Endometrial microvascular endothelial cells (primary cell): ENCODE results near the gene YIPF3. TPM values are rescaled to one million over a fixed set of nuclear protein-coding genes. Genes with fewer than 3 reads are reported as not detected.
"Not testable (repeated sequence)": the region's sequence is repeated elsewhere in the genome, so short reads cannot be mapped to it uniquely, and the experiment has no call there.

Source experiments
- in situ Hi-C: cut with HindIII; loops from 2 replicates; pipeline ENCODE4 v1.10.0; 2017; ENCODE audit warnings: low sequenced_read_pairs, low pct_unique_long_range_greater_than_20kb; ENCODE audit errors: inconsistent ontology term
- total RNA-seq: library from RNA; depleted of rRNA; stranded (reverse); fragments of >200 nt; gene quantifications from one replicate; pipeline ENCODE4 v1.2.3, GENCODE V29; 2015; ENCODE audit errors: inconsistent ontology term

YIPF3 gene
- total RNA-seq, 1 donor from 2014 or later, result 102 TPM

GRCh38 chr6:43511824-43512415 lies 4.8 kb downstream of the YIPF3 start:
- in situ Hi-C loops, result no loop called here

GRCh38 chr6:43510827-43511163 lies 5.9 kb downstream of the YIPF3 start:
- in situ Hi-C loops, result no loop called here

- in situ Hi-C loops, result loop anchor here (10.0 kb wide), 1 partner anchor 125 kb away; no protein-coding TSS in a partner anchor
Observed at GRCh38 chr6:43509984-43510826, 6.5 kb downstream of the YIPF3 start, which contains the start of gene LRRC73. TSS of gene LRRC73 (minus strand) at chr6:43510346. CDS start at chr6:43509785, 561 bp downstream.

DNA sequence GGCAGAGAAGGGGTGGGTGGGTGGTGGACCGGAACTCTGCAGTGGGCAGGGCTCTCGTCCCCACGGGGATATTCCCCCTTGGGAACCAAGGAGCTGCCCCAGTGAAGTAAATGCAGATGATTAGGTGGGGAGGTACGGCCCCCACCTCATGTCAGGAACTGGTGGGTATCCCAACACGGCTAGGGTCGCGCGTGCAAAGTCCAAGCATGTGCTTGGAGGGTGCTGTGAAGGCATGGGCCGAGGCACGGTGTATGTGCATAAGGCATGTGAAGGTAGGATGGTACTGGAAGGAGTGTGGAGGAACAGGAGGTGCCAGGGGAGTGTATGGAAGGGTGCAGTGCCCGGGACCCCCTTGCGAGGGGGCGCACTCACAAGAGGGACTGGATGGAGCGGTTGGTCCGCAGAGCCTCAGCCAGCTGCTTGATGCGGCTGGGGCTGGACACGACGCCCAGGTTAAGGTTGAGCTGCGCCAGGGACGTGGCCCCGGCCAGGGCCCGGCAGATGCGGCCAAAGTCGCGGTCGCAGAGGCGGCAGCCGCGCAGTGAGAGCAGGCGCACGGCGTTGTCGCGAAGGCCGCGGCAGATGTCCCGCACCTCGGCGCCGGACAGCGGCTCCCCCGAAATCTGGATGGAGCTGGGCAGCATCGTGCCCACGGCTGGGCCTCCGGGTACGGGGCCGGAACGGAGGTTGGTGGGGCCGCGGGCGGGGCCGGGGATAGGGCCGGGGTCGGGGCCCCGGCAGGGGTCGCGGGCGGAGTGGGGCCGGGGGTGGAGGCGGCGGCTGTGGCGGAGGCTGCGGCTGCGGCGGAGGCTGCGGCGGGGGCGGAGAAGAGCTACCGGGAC lies 7.4 kb downstream of the YIPF3 start:
- in situ Hi-C loops, result loop anchor here (10.0 kb wide), 1 partner anchor 125 kb away; no protein-coding TSS in a partner anchor

GRCh38 chr6:43508481-43509141 lies 8.1 kb downstream of the YIPF3 start:
- in situ Hi-C loops, result loop anchor here (10.0 kb wide), 1 partner anchor 124 kb away; no protein-coding TSS in a partner anchor

DNA sequence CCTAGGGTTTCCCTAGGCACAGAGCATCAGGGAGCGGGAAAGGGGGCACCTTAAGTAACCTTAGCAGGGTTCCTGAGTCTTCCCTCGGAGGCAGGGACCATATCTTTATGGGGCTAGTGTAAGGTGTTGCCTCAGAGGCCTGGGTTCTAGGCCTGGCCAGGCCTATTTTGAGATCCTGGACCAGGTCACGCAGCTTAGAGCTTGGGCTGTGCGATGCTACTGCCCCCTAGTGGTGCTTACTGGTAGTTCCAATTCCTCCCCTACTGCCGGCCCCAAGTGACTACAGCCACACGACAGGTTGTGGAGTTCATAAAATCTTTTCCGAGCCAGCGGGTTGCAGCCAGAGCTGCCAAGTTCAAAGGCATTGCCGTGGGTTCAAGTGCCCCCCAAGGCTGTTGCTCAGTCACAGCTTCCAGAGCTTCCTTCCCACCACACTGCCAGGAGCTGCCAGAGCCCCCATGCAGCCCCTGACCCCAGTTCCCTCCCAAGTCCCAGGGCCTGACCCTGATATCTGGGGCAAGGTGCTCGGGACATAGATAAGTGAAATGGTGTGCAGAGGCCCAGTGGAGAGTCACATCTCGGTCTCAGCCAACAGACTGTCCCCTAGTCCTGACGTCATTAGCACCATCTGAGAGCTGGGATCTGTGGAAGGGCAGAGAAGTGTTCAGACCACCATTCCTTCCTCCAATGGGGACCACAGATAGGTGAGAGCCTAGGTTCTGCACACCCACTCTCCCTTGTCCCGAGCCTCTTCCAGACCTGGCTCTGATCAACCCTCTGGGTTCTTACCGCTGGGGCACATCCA lies 9.9 kb downstream of the YIPF3 start:
- in situ Hi-C loops, result loop anchor here (10.0 kb wide), 1 partner anchor 122 kb away; no protein-coding TSS in a partner anchor

- in situ Hi-C loops, result loop anchor here (10.0 kb wide), 1 partner anchor 121 kb away; no protein-coding TSS in a partner anchor
Observed at GRCh38 chr6:43506171-43506570, 10.6 kb downstream of the YIPF3 start.

DNA sequence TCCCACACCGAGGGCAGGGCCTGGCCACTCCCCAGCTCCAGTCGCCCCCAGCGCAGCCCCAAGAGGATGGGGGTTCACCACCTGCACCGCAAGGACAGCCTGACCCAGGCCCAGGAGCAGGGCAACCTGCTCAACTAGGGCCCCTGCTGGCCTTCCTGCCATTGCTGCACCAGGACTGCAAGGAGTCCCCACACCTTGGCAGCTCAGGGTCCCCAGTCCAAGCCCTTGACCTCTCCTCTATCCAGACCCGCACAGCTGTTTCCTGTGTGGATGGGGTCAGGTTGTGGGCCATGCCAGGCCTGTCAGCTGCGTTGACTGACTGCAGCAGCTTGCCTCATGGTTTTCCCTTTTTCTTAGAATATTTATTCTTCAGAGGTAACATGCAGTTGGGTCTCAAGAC lies 11.0 kb downstream of the YIPF3 start:
- in situ Hi-C loops, result loop anchor here (10.0 kb wide), 1 partner anchor 121 kb away; no protein-coding TSS in a partner anchor

DNA sequence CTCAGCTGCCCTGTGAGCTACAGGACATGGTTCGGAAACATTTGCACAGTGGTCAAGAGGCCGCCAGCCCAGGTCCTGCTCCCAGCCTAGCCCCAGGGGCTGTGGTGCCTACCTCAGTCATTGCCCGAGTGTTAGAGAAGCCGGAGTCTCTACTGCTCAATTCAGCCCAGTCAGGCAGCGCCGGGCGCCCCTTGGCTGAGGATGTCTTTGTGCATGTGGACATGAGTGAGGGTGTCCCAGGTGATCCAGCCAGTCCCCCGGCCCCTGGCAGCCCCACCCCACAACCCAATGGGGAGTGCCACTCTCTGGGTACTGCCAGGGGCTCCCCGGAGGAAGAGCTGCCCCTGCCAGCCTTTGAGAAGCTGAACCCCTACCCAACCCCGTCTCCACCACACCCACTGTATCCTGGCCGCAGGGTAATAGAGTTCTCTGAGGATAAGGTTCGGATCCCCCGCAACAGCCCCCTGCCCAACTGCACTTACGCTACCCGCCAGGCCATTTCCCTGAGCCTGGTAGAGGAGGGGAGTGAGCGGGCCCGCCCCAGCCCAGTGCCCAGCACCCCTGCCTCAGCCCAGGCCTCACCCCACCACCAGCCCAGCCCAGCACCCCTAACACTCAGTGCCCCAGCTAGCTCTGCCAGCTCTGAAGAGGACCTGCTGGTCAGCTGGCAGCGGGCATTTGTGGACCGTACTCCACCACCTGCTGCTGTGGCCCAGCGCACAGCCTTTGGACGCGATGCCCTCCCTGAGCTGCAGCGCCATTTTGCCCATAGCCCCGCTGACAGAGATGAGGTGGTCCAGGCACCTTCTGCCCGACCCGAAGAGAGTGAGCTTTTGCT lies 11.8 kb downstream of the YIPF3 start:
- in situ Hi-C loops, result loop anchor here (10.0 kb wide), 1 partner anchor 120 kb away; no protein-coding TSS in a partner anchor

DNA sequence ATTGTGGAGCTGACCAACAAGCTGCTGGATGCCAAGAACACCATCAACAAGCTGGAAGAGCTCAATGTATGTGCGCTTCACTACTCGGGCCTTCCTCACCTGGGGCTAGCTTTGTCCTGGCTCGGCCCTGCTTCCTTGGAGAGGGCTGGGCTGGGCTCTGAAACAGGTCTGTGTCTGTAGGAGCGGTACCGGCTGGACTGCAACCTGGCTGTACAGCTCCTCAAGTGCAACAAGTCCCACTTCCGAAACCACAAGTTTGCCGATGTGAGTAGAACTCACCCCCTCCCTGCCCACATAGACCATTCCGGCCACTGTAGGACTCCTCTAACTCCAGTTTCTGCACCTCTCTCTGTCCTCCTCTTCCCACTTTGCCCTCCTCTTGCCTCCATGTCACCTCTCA lies 13.3 kb downstream of the YIPF3 start:
- in situ Hi-C loops, result loop anchor here (10.0 kb wide), 1 partner anchor 119 kb away; no protein-coding TSS in a partner anchor

- in situ Hi-C loops, result loop anchor here (10.0 kb wide), 1 partner anchor 118 kb away; no protein-coding TSS in a partner anchor
Observed at GRCh38 chr6:43502666-43503065, 14.1 kb downstream of the YIPF3 start.

DNA sequence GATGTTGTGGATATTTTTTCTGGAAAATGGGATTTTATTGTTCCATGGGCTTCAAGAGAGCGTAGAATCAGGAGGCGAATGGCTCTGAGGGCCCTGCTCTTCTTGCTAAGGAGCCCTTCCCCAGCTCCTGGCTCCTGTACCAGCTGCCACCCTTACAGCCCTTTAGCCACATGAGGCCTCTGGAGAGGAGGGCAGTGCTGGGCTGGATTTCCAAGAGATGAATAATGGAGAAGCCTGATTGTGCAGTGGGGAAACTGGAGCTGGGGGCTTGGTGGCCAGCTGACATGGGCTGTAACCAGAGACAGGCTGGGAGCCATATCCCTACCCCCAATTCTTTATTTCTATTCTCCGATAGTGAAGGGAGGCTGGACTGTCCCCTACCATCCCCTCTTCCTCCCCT lies 15.8 kb downstream of the YIPF3 start:
- in situ Hi-C loops, result loop anchor here (10.0 kb wide), 1 partner anchor 116 kb away; no protein-coding TSS in a partner anchor

DNA sequence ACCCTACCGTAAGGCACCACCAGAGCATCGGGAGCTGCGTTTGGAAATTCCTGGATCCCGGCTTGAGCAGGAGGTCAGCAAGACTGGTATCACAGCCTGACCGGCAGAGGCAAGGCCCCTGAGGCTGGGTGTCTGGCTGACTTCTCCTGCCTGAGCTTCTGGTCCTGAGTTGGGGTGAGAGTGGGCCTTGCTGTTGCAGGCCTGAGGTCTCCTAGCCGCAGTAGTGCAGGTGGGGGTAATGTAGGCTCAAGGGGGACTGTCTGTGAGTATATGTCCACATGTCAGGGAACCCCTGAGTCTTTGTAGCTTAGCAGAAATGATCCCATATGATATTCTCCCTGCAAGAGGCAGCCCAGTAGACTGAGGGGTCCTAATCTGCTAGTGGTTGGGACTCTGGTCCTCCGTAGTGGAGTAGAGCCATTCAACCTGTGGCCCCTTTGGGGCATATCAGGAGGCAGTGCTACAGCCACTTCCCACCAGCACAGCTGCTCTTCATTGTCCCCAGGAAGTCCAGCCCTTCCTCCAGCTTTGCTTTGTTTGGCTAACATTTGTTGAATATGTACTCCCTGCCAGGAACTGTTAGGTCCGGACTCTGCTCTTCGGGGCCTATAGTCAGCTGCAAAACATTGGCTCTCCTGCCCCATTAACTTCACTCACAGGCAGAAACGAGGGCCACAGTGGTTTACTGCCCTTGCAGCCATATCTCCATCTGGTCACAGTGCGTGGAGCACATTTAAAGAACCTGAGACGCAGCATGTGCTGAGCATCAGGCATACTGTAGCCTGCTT lies 17.5 kb downstream of the YIPF3 start:
- in situ Hi-C loops, result no loop called here

DNA sequence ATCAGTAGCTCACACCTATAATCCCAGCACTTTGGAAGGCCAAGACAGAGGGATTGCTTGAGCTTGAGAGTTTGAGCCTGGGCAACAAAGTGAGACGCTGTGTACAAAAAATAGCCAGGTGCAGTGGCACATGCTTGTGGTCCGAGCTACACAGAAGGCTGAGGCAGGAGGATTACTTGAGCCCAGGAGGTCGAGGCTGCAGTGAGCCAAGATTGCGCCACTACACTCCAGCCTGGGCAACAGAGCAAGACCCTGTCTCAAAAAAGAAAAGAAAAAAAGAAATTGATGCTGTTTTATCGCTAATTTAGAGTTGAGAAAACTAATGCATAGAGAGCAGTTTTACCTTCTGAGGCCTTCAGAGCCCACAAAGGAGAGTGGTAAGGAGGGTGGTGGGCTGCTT lies 18.4 kb downstream of the YIPF3 start:
- in situ Hi-C loops, result not testable (repeated sequence)

DNA sequence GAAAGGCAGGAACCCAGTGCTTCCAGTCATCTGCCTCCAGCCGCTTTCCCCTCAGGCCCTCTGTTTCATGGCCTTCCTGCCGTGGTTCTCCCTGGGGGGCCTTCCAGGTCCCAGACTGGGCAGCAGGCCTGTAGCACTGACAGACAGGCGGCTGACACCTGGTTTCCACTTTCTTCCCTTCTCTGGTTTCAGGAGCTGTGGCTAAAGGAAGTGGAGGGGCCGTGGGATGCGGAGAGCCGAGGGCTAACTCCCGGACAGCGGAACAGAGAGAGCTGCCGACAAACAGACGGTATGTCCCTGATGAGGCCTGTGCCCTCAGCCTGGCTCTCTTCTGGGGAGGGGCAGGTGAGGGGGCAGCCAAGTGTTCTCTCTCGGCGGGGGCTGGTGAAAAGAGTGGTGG lies 19.0 kb downstream of the YIPF3 start:
- in situ Hi-C loops, result no loop called here

- in situ Hi-C loops, result no loop called here
Observed at GRCh38 chr6:43497129-43497396, 19.7 kb downstream of the YIPF3 start.
